ENCODE data around the gene ADGRL3.

ADGRL3 gene

DNA sequence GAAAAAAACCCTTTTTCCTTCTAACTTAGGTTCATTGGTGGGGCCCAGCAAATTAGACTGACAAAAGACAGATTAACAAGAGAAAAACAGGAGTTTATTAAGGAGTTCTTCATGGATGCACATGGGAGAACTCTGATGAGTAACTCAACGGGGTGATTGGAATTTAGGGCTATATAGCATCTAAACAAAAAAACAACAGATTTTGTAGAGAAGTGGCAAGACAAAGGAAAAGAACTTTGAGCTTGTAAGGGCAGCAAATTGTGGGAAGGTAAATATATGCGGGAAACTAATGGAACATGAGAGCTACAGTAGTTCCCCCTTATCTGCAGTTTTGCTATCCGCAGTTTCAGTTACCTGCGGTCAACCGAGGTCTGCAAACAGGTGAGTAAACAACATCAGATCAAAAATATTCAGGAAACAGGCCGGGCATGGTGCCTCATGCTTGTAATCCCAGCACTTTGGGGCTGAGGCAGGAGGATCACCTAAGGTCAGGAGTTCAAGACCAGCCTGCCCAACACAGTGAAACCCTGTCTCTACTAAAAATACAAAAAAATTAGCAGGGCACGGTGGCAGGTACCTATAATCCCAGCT is 573.6 kb downstream of the ADGRL3 start:
- TF ChIP-seq GATA1 (IDR thresholded peaks at IDR 0.05; ENCODE audit: low read depth, low read length) (no peak), POLR2A (IDR thresholded peaks at IDR 0.05; ENCODE audit: low read length) (no peak)
- no peak for DNase-seq

DNA sequence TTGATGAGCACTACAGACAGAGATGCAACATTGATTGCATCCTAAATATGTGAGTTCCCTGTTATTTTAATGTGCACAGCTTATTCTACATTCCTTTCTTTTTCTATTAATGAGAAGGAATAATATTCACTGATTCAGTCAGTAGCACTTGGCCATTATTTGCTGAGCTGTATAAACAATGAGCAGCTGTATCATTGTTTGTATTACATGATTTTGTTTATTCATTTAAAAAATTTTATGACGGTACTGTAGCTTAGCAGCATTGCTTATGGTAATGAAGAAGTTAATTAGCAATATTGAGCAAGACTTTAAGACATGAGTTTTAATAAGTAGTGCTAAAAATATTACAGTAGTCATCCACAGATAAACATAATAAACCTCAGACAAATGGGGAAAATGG is 582.0 kb downstream of the ADGRL3 start:
- TF ChIP-seq POLR2A (IDR thresholded peaks at IDR 0.05; ENCODE audit: low read length) (no peak), GATA1 (IDR thresholded peaks at IDR 0.05; ENCODE audit: low read depth, low read length) (no peak)
- DNase-seq, result no peak

- TF ChIP-seq POLR2A (IDR thresholded peaks at IDR 0.05; ENCODE audit: low read length) (no peak), GATA1 (IDR thresholded peaks at IDR 0.05; ENCODE audit: low read depth, low read length) (no peak)
- no peak for DNase-seq
These were observed 582.9 kb downstream of the ADGRL3 start for GRCh38 chr4:61783050-61783449.

DNA sequence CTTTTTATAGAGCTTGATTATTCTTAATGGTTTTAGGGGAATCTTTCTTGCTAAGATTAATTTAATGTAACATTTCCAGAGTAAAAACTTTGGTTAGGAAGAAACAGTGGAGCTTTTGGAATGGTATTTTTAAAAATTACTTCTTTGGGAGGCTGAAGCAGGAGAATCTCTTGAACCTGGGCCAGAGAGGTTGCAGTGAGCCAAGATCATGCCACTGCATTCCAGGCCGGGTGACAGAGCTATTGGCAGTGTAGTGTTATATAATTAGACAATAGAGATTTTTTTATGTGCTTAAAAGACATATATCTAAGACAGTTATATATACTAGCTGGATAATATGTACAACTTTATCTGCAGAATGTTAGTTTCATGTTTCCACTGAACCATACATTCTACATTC is 585.6 kb downstream of the ADGRL3 start:
- DNase-seq, result no peak
- TF ChIP-seq GATA1 (IDR thresholded peaks at IDR 0.05; ENCODE audit: low read depth, low read length), result no peak

DNA sequence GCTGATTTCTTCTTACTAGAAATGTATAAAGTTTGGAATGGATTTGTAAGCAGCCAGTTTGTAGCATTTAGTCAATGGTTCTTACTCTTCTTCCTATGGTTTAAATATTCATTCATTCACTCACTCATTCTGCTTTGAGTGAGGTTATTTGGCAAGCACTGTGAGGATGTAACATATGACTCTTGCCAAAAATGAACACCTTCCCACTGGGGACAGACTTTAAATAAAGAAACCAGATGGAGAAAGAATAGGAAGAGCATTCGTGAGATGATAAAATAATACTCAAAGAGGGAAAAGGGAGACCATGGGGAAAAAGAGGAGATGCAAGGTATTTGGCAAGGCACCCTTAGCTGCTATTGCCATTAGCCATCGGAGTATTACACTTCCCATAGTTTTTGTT is 586.1 kb downstream of the ADGRL3 start:
- no peak for DNase-seq
- TF ChIP-seq GATA1 (IDR thresholded peaks at IDR 0.05; ENCODE audit: low read depth, low read length), result no peak
- TF ChIP-seq POLR2A (IDR thresholded peaks at IDR 0.05; ENCODE audit: low read length), result no peak

DNA sequence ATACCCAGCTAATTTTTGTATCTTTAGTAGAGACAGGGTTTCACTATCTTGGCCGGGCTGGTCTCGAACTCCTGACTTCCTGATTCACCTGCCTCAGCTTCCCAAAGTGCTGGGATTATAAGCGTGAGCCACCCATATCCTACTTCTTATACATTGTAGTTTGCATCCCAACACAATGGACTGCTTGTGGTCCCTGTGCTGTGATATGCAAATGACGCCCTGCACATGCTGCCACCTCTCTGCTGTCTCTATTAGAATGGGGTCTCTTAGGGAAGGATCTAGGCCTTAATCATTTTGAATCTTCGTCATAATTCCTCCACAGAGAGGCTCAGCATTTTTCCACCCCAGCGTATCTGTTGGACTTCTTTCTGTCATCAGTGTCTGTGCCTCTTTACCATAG is 595.9 kb downstream of the ADGRL3 start:
- TF ChIP-seq GATA1 (IDR thresholded peaks at IDR 0.05; ENCODE audit: low read depth, low read length) (no peak), POLR2A (IDR thresholded peaks at IDR 0.05; ENCODE audit: low read length) (no peak)
- DNase-seq, result no peak

- no peak for DNase-seq
- TF ChIP-seq GATA1 (IDR thresholded peaks at IDR 0.05; ENCODE audit: low read depth, low read length) (no peak), POLR2A (IDR thresholded peaks at IDR 0.05; ENCODE audit: low read length) (no peak)
These were observed 599.7 kb downstream of the ADGRL3 start for GRCh38 chr4:61799794-61800193.

GRCh38 chr4:61805227-61805626 is 605.1 kb downstream of the ADGRL3 start:
- TF ChIP-seq GATA1 (IDR thresholded peaks at IDR 0.05; ENCODE audit: low read depth, low read length) (no peak), POLR2A (IDR thresholded peaks at IDR 0.05; ENCODE audit: low read length) (no peak)
- DNase-seq, result no peak

DNA sequence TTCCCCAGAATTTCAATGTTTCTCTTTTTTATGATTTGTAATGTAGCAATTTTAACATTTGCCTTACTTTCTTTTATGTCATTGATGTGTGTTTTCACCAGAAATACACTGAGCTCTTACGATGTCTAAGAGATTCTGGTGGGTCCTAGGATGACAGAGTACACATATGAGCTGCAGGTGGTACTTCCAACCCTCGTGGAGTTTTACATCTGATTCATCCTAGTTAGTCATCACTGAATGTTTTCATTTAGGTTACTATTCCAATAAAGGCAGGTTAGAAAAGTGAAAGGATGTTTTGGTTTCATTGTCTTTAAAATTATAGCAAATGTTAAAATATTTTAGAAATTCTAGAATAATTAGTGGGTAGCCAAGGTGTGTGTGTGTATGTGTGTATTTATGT is 605.9 kb downstream of the ADGRL3 start:
- DNase-seq, result no peak
- no peak for TF ChIP-seq POLR2A (IDR thresholded peaks at IDR 0.05; ENCODE audit: low read length)
- TF ChIP-seq GATA1 (IDR thresholded peaks at IDR 0.05; ENCODE audit: low read depth, low read length), result no peak

DNA sequence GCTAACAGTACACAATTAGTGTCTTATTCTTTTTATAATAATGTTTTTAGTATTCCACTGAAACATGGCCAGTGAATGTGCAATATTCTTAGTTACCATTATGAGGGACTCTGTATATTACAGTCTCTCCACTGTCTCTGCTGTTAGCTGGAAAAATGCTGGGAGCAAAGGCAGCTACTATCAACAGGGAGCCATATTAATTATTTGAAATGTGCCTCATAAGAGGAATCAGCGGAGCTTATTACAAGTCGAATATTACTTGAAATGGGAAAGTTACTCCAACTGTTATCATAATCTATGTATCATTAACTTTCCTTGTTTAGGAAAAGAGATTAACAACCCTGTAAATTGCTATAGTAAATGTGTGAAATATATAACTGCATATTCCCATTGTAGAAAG is 612.0 kb downstream of the ADGRL3 start:
- no peak for DNase-seq
- no peak for TF ChIP-seq GATA1 (IDR thresholded peaks at IDR 0.05; ENCODE audit: low read depth, low read length)

GRCh38 chr4:61817071-61817470 is 616.9 kb downstream of the ADGRL3 start:
- no peak for TF ChIP-seq GATA1 (IDR thresholded peaks at IDR 0.05; ENCODE audit: low read depth, low read length)
- TF ChIP-seq POLR2A (IDR thresholded peaks at IDR 0.05; ENCODE audit: low read length), result no peak
- DNase-seq, result no peak

GRCh38 chr4:61820136-61820535 is 620.0 kb downstream of the ADGRL3 start:
- TF ChIP-seq POLR2A (IDR thresholded peaks at IDR 0.05; ENCODE audit: low read length) (no peak), GATA1 (IDR thresholded peaks at IDR 0.05; ENCODE audit: low read depth, low read length) (no peak)
- no peak for DNase-seq

- TF ChIP-seq GATA1 (IDR thresholded peaks at IDR 0.05; ENCODE audit: low read depth, low read length) (no peak), POLR2A (IDR thresholded peaks at IDR 0.05; ENCODE audit: low read length) (no peak)
These were observed 624.3 kb downstream of the ADGRL3 start for GRCh38 chr4:61824454-61824853.

GRCh38 chr4:61827907-61828391 is 627.8 kb downstream of the ADGRL3 start:
- DNase-seq, result no peak
- no peak for TF ChIP-seq POLR2A (IDR thresholded peaks at IDR 0.05; ENCODE audit: low read length)
- TF ChIP-seq GATA1 (IDR thresholded peaks at IDR 0.05; ENCODE audit: low read depth, low read length), result no peak

More at GRCh38 chr4:61824454-61824853, 624.3 kb downstream of the ADGRL3 start:
- DNase-seq, result no peak

- no peak for DNase-seq
- no peak for TF ChIP-seq POLR2A (IDR thresholded peaks at IDR 0.05; ENCODE audit: low read length)
- TF ChIP-seq GATA1 (IDR thresholded peaks at IDR 0.05; ENCODE audit: low read depth, low read length), result no peak
These were observed 628.8 kb downstream of the ADGRL3 start for GRCh38 chr4:61828960-61829359.

- TF ChIP-seq GATA1 (IDR thresholded peaks at IDR 0.05; ENCODE audit: low read depth, low read length), result no peak
- TF ChIP-seq POLR2A (IDR thresholded peaks at IDR 0.05; ENCODE audit: low read length), result no peak
- no peak for DNase-seq
These were observed 631.9 kb downstream of the ADGRL3 start for GRCh38 chr4:61831987-61832386.

All from erythroblast (primary cell).